GM23338 (cell line): ENCODE data around the gene CDK5. TPM values are rescaled to one million over a fixed set of nuclear protein-coding genes. Genes with fewer than 3 reads are reported as not detected.
A peak's percentile ranks its signal among the peaks of the same experiment; 100 is the strongest.

Experiments
- ATAC-seq: fragments of 200-7000 bp; cut with Tn5 transposase; 3 replicates; pipeline ENCODE4 v1.9.1; 2020
- DNase-seq: peaks from one replicate; pipeline ENCODE4 v3.0.0-alpha.2; 2015; ENCODE audit warnings: low spot score
- H2AFZ ChIP-seq: fragments of 200-600 bp; sonication (generic); 2 replicates; pipeline ENCODE4 v1.8.0; 2016; ENCODE audit warnings: antibody characterized with exemption, mild to moderate bottlenecking, moderate library complexity
- H3F3A ChIP-seq: fragments of 200-600 bp; sonication (generic); replicated peaks from 2 replicates; pipeline ENCODE4 v1.8.0; 2017; ENCODE audit warnings: antibody characterized with exemption, mixed run types, low read depth
- H3K27ac ChIP-seq: fragments of 200-600 bp; sonication (generic); 2 replicates; pipeline ENCODE4 v1.6.1; 2016; ENCODE audit warnings: low read depth
- H3K27me3 ChIP-seq: fragments of 200-600 bp; sonication (generic); 2 replicates; pipeline ENCODE4 v1.8.0; 2016; ENCODE audit warnings: mild to moderate bottlenecking, mixed run types, moderate library complexity; ENCODE audit not compliant: insufficient read depth
- H3K36me3 ChIP-seq: fragments of 200-600 bp; sonication (generic); 2 replicates; pipeline ENCODE4 v1.8.0; 2016; ENCODE audit warnings: mild to moderate bottlenecking; ENCODE audit not compliant: insufficient read depth
- H3K4me1 ChIP-seq: fragments of 200-600 bp; sonication (generic); 2 replicates; pipeline ENCODE4 v1.8.0; 2016; ENCODE audit warnings: mild to moderate bottlenecking, moderate library complexity; ENCODE audit not compliant: insufficient read depth
- H3K4me2 ChIP-seq: fragments of 200-600 bp; sonication (generic); 2 replicates; pipeline ENCODE4 v1.7.1; 2017; ENCODE audit warnings: mixed run types
- H3K4me3 ChIP-seq: fragments of 200-600 bp; sonication (generic); 2 replicates; pipeline ENCODE4 v1.6.1; 2016; ENCODE audit warnings: mixed run types
- H3K79me2 ChIP-seq: fragments of 200-600 bp; sonication (generic); replicated peaks from 2 replicates; pipeline ENCODE4 v1.8.0; 2017; ENCODE audit warnings: mild to moderate bottlenecking; ENCODE audit not compliant: insufficient read depth
- H3K9me2 ChIP-seq: fragments of 200-600 bp; sonication (generic); 2 replicates; pipeline ENCODE4 v1.8.0; 2017; ENCODE audit not compliant: insufficient read depth
- H4K20me1 ChIP-seq: fragments of 200-600 bp; sonication (generic); replicated peaks from 2 replicates; pipeline ENCODE4 v1.8.0; 2017; ENCODE audit warnings: mild to moderate bottlenecking; ENCODE audit not compliant: insufficient read depth
- H3K27ac Mint-ChIP-seq: 2 replicates; pipeline ENCODE4 v1.8.0; 2020; ENCODE audit warnings: inconsistent platforms, mild to moderate bottlenecking, moderate library complexity, mixed read lengths
- H3K27me3 Mint-ChIP-seq: 3 replicates; pipeline ENCODE4 v1.8.0; 2022; ENCODE audit warnings: low read depth, mild to moderate bottlenecking, moderate library complexity, mixed read lengths, inconsistent platforms; ENCODE audit not compliant: insufficient read depth, poor library complexity
- H3K36me3 Mint-ChIP-seq: 3 replicates; pipeline ENCODE4 v1.8.0; 2021; ENCODE audit warnings: low read depth, mild to moderate bottlenecking, inconsistent platforms, moderate library complexity, mixed read lengths
- H3K4me1 Mint-ChIP-seq: 3 replicates; pipeline ENCODE4 v1.8.0; 2020; ENCODE audit warnings: mild to moderate bottlenecking, inconsistent platforms, mixed read lengths
- H3K4me3 Mint-ChIP-seq: 3 replicates; pipeline ENCODE4 v1.8.0; 2021; ENCODE audit warnings: moderate library complexity, mild to moderate bottlenecking, inconsistent platforms, mixed read lengths
- H3K9me3 Mint-ChIP-seq: 3 replicates; pipeline ENCODE4 v1.8.0; 2020; ENCODE audit warnings: moderate library complexity, mild to moderate bottlenecking, inconsistent platforms, mixed read lengths
- CREB1 ChIP-seq: fragments of 250-450 bp; sonication (Bioruptor Pico); IDR thresholded peaks from 2 replicates; pipeline ENCODE4 v1.5.0; 2020; ENCODE audit warnings: low read depth, mild to moderate bottlenecking, moderate library complexity
- CTCF ChIP-seq, 2 experiments: fragments of 200-600 bp in 1 of 2; sonication (generic) in 1 of 2; conservative IDR thresholded peaks; 2 replicates each; pipeline versions ENCODE4 v1.5.1 to v1.6.1; 2016 to 2017; ENCODE audit warnings: antibody characterized with exemption in 2 of 2, low read depth in 2 of 2, mild to moderate bottlenecking in 2 of 2, moderate library complexity in 1 of 2
- ETS1 ChIP-seq: IDR thresholded peaks from 2 replicates; pipeline ENCODE4 v1.6.1; 2016; ENCODE audit warnings: antibody characterized with exemption
- EZH2 ChIP-seq: fragments of 200-600 bp; sonication (generic); IDR thresholded peaks from one replicate; pipeline ENCODE4 v1.8.0; 2017; ENCODE audit warnings: antibody characterized with exemption, mild to moderate bottlenecking, low read depth; ENCODE audit not compliant: unreplicated experiment
- EZH2phosphoT487 ChIP-seq: fragments of 200-600 bp; sonication (generic); IDR thresholded peaks from one replicate; pipeline ENCODE4 v1.8.1; 2018; ENCODE audit warnings: antibody characterized with exemption; ENCODE audit not compliant: unreplicated experiment
- JUNB ChIP-seq: IDR thresholded peaks from one replicate; pipeline ENCODE4 v1.6.1; 2016; ENCODE audit warnings: antibody characterized with exemption; ENCODE audit not compliant: unreplicated experiment
- NANOG ChIP-seq: IDR thresholded peaks from 2 replicates; pipeline ENCODE4 v1.6.1; 2016; ENCODE audit warnings: antibody characterized with exemption, borderline replicate concordance
- POLR2AphosphoS5 ChIP-seq: IDR thresholded peaks from 2 replicates; pipeline ENCODE4 v1.6.1; 2016; ENCODE audit warnings: antibody characterized with exemption, low read depth
- REST ChIP-seq: IDR thresholded peaks from one replicate; pipeline ENCODE4 v1.6.1; 2018; ENCODE audit warnings: antibody characterized with exemption; ENCODE audit not compliant: unreplicated experiment
- STAT1 ChIP-seq: IDR thresholded peaks from one replicate; pipeline ENCODE4 v1.6.1; 2016; ENCODE audit warnings: antibody characterized with exemption; ENCODE audit not compliant: unreplicated experiment
- ZNF114 ChIP-seq: fragments of 250-450 bp; sonication (Bioruptor Pico); IDR thresholded peaks from 2 replicates; pipeline ENCODE4 v1.5.0; 2020; ENCODE audit warnings: mild to moderate bottlenecking, moderate library complexity
- ZNF331 ChIP-seq: fragments of 250-450 bp; sonication (Bioruptor Pico); IDR thresholded peaks from 2 replicates; pipeline ENCODE4 v1.5.0; 2020; ENCODE audit warnings: low read depth, mild to moderate bottlenecking, moderate library complexity
- ZNF462 ChIP-seq: fragments of 250-450 bp; sonication (Bioruptor Pico); IDR thresholded peaks from 2 replicates; pipeline ENCODE4 v1.5.0; 2020; ENCODE audit warnings: mild to moderate bottlenecking, moderate library complexity
- polyA plus RNA-seq: library from polyadenylated mRNA; unstranded; fragments of >200 nt; fragmentation: Nextera tagmentation; extraction: Ambion mirVana; gene quantifications from 2 replicates; pipeline ENCODE4 v1.2.1, GENCODE V29; 2016
- total RNA-seq: library from RNA; depleted of rRNA; stranded (reverse); fragments of >200 nt; shearing (Covaris generic); gene quantifications from 2 replicates; pipeline ENCODE4 v1.2.3, GENCODE V29; 2014

CDK5 gene
- total and polyA plus RNA-seq, 2 experiments from 2014 or later: 19.8 to 27.1 TPM

GRCh38 chr7:151104411-151105235, 46.9 kb upstream of the CDK5 start:
- H4K20me1 ChIP-seq: peaks cover 11% of the 10 kb centered on the region; the same call in 1 of the 2 replicates
- ATAC-seq (peak; percentile 76), DNase-seq (peak; percentile 91)
- Mint-ChIP-seq H3K9me3 (no peaks in the 10 kb centered on the region), H3K4me3 (peak overlapping the region; percentile 55), H3K27me3 (peaks cover 10% of the 10 kb centered on the region), H3K4me1 (peaks cover 51% of the 10 kb centered on the region), H3K27ac (peak overlapping the region; percentile 86), H3K36me3 (no peaks in the 10 kb centered on the region; the same call in 2 of the 3 replicates)
- no peaks in the 10 kb centered on the region for H3K27me3 ChIP-seq
- TF ChIP-seq CTCF (conservative IDR thresholded peaks at IDR 0.05; ENCODE audit: low read depth in 2 of 2) (no peak), STAT1 (no peak), ETS1 (no peak; the same call in 1 of the 2 replicates), JUNB (no peak), ZNF114 (CRISPR knock-in tag) (no peak), EZH2phosphoT487 (no peak), NANOG (no peak), EZH2 (no peak), ZNF462 (CRISPR knock-in tag) (no peak), REST (no peak), CREB1 (peak; percentile 47; the same call in 1 of the 2 replicates), ZNF331 (CRISPR knock-in tag) (no peak), POLR2AphosphoS5 (peak; percentile 44; the same call in 1 of the 2 replicates)
- peak overlapping the region; percentile 34 for H3K4me3 ChIP-seq
- H3K27ac ChIP-seq: peak overlapping the region; percentile 82
- no peak overlapping the region for H2AFZ ChIP-seq
- H3K9me2 ChIP-seq: no peaks in the 10 kb centered on the region
- H3K79me2 ChIP-seq: peaks cover 56% of the 10 kb centered on the region
- H3K36me3 ChIP-seq: no peaks in the 10 kb centered on the region
- peaks cover 52% of the 10 kb centered on the region for H3K4me1 ChIP-seq
- H3K4me2 ChIP-seq: peak overlapping the region; percentile 60
- peaks cover 18% of the 10 kb centered on the region; the same call in 1 of the 2 replicates for H3F3A ChIP-seq
